HUDEP-2 (cell line): ENCODE measurements around the gene GM2A.
"Not testable (repeated sequence)": the region's sequence is repeated elsewhere in the genome, so short reads cannot be mapped to it uniquely, and the experiment has no call there.

Experiments
- DNase-seq, 76 experiments: peaks; one replicate each; lab custom pipeline; 2025; ENCODE audit not compliant: unreplicated experiment in 76 of 76; lab: John Stamatoyannopoulos, UW

The GM2A gene

DNA sequence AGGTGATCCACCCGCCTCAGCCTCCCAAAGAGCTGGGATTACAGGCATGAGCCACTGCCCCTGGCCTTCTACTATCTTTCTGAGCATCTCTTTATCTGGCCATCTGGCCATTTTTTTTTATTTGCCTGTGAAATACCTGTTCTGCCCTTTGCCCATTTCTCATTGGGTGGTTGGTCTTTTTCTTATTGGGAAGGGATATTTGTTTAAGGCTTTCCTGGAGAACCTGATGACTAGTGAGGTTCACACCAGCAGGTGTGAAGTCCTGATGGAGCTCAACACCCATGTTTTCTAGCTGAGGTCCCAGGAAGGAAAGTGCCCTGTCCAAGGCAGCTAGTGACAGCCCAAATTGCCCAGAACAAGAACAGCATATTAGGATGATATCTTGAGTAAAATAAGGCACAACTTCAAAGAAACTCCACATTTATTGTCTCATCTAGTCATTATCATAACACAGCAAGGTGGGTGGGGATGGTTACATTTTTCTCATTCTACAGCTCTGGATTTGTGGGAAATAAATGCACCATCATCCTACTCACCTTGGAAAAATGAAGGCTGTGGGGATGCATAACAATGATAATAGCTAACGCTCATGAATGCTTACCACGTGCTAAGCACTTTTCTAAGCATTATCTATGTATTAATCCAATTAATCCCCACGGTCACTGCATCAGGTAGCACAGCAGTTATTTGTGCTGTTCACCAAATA, 30.3 kb downstream of the GM2A start:
- DNase-seq, result no peak

DNA sequence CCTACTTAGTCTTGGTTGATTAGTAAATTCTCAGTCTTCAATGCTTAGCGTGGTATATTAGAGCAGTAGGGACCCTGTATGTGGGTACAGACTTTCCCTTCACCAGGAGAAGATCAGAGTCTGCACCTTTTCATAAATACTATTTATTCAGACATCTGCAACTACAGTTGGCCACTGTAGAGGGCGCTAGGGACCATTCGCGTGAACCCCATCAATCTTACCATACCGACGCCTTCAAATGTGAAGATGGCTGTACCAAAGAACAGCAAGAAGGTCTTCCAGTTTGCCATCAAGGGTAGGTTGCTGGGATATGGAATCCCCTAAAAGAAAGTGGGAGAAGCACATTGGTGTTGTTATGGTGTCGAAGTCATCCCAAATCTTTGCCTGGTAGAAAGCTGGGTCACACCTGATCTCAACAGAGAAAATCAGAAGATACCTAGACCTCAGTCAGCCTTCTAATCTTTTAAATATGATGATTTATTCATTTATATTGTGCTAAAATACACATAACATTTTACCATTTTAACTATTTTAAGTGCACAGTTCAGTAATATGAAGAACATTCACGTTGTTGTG, 31.5 kb downstream of the GM2A start:
- DNase-seq, result peak in 6 of 76 experiments; percentile 2 to 32 (median 10)

DNA sequence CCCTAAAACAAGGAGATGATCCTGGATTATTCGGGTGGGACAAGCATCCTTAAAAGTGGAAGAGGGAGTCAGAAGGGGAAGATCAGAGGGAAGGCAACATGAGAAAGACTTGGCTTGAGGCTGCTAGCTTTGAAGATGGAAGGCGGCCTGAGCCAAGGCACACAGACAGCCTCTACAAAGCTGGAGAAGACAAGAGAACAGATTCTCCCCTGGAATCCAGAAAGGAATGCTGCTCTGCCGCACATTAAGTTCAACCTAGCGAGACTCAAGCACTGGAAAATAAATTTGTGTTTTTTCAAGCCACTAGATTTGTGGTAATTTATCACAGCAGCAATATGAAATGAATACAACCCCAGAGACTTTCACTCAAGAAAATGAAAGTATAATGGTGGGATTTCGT, 32.7 kb downstream of the GM2A start:
- no peak for DNase-seq

DNA sequence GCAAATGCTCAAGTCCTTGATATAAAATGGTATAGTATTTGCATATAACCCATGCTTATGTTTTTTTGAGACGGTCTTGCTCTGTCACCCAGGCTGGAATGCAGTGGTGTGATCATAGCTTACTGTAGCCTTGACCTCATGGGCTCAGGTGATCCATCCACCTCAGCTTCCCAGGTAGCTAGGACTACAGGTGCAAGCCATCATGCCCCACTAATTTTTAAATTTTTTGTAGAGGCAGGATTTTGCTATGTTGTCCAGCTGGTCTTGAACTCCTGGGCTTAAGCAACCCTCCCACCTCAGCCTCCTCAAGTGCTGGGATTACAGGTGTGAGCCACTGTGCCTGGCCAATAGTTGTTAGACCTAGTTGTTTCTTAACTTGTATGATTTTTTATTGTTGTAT, 33.3 kb downstream of the GM2A start:
- no peak for DNase-seq

DNA sequence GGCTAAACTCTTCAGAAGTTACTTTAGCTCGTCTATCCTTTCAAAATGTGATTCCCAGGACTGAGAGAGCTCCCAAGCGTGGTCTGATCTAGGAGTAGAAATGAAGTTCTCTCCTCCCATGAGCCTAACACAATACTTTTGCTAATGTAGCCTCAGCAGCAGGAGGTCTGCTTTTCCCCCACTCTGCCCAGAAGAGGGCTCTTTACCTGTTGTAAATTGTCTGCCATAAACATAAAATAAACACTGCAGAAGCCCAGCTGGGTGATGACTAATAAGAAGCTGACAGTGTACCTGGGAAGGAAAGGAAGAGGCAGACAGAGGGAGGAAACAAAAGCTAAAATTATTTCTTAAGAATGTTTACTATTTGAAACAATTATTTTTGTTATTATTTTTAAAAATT, 35.2 kb downstream of the GM2A start:
- peak in 2 of 76 experiments; percentile 6 to 15 for DNase-seq

DNA sequence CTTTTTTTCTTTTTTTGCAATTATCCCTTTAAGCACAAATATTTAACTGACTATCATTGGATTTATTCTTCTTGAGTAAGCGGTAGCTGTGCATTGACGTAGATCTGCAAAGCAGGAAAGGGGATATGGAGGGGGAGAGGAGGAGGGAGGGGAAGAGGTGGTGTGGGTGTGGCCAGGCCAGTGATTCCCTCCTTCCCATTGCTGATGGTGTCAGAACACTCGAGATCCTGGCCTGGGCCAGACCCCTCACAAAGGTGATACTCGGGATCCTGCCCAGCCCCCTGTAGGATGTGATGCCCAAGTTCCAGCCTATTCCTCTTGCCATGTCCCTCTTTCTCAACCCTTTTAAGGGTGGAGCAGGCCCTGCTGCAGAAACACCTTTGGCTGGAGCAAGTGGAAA, 40.6 kb downstream of the GM2A start:
- DNase-seq, result no peak

DNA sequence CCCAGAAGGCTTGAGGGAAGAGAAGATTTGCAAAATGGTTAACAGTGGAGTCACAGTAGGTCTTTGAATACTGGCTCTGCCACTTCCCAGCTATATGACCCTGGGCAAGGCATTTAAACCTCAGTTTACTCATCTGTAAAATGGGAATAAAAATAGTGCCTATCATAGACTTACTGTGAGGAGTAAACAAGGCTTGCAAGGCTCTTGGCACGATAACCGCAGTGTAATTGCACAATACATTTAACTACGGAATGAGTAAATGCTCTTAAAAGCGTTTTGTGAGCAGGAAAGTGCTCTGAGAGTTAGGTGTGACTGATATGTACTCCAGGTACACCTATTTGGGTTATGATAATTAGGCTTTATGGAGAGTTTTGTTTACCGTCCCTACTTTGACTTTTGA, 42.2 kb downstream of the GM2A start:
- DNase-seq, result no peak

DNA sequence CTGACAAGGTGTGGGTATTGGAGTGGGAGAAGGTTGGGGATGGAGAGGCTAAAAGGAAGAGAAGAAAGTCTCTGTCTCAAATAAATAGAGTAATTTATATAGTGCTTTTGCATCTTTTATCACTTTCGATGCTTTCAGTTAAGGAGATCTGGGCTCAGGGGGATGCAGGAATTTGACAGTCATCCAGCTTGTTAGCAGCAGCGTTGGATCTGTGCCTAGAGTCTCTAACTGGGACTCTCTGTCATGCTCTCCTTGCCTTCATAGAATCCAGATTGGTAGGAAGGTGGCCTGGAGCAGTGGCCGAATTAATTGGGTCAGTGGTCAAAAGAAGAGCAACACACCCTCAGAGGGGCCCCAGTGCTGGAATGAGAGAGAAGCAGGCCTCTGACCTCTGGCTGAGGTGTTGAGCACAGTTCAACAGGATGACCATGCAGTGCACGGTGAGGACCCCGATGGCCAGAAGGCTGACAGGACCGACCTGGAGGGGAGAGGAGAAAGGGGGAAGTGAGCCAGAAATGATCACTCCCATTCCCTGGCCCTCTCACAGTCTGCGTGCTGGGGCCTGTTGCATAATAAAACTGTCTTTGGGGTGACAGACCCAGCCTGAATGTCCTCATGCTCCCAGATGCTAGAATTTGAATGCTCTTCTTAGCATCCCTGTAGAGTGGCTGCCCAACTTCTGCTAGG, 42.9 kb downstream of the GM2A start:
- DNase-seq, result no peak

DNA sequence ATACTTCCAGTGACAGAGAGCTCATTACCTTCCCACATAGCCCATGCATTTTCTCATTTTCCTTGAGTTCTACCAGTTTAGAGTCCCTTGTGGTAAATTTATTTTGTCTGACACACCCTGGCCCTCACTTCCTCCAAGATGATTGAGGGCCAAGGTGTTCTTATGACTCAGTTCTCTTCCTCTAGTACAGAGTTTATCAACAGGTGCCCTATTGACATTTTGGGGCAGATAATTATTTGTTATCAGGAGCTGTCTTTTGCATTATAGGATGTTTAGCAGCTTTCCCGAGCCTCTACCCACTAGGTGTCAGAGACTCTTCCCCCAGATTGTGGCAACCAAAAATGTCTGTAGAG, 43.5 kb downstream of the GM2A start:
- no peak for DNase-seq

DNA sequence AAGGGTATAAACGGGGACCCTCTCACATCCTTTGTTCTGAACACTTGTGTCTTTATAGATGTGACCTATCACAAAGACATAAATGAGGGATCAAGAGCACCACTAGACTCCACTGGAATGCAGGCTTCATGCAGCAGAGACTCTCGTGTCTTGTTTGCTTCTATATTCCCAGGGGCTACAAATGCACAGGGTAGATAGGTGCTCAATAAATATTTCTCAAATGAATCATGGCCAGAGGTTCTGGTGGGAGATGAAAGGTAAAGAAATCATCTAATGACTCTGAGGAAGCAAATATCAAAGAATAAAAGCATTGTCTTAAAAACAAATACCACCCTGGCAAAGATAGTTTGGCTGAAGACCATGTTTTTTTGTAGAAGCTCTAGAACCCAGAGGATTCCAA, 44.0 kb downstream of the GM2A start:
- DNase-seq, result no peak

DNA sequence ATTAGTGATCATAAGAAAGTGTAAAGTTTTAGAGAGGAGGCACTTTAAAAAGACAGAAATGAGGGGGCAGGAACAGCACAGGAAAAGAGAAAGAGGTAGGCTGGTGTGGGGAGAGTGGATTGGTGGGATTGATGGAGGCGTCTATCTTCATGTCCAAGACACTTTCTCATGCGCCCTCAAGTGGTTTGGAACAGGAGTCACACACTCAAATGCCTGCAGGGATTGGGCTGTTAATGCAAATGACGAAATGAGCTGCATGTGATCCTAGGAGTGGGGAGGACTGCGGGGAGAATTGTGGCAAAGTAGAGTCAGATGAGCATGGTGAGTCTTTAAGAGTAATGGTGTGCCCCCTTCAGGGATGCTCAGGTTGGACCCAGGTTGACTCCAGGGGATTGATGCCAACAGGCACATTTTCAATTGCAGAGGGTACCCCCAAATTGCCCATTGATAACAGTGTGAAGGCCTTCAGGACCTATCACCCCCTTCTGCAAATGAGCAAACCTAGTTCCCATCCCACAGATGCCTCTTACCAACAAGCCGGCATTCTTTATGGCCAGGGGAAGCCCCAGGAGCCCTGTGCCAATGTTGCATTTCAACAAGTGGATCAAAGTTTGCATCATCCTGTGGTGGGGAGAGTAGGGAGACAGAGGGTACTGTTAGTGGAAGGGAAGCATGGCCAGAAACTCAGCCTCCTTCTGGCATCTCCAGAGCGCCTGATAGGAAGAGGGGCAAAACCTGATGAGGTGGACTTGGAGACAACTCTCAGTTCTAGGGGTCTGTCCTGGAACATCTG, 45.3 kb downstream of the GM2A start:
- DNase-seq, result peak in 14 of 76 experiments; percentile 1 to 38 (median 12)

DNA sequence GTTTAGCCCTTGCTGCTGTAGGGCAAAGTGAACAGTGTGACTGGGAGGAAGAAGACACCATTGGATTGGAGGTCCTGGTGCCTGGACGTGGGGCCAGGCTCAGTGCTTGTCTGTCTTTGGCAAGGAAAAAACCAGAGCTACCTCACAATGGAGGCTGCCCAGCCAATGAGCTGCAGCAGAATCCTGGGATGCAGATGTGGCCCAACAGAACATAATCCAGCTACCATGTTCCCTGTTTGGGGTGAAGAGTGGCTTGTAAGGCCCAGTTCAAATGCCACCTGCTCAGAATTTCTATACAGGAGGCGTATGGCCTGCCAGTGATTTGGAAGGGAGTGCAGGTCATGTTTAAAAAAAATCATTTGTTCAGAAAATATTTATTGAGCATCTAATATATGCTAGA, 50.7 kb downstream of the GM2A start, which contains the start of gene SLC36A3:
SLC36A3 (minus strand) TSS at position 101 of the 400 bp plus-strand sequence. CDS start 412 bp downstream, outside the sequence.
- DNase-seq, result no peak

DNA sequence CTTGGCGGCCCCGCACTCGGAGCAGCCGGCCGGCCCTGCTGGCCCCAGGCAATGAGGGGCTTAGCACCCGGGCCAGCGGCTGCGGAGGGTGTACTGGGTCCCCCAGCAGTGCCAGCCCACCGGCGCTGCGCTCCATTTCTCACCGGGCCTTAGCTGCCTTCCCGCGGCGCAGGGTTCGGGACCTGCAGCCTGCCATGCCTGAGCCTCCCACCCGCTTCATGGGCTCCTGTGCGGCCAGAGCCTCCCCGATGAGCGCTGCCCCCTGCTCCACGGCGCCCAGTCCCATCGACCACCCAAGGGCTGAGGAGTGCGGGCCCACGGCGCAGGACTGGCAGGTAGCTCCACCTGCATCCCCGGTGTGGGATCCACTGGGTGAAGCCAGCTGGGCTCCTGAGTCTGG, 56.3 kb downstream of the GM2A start:
- DNase-seq, result not testable (repeated sequence)

DNA sequence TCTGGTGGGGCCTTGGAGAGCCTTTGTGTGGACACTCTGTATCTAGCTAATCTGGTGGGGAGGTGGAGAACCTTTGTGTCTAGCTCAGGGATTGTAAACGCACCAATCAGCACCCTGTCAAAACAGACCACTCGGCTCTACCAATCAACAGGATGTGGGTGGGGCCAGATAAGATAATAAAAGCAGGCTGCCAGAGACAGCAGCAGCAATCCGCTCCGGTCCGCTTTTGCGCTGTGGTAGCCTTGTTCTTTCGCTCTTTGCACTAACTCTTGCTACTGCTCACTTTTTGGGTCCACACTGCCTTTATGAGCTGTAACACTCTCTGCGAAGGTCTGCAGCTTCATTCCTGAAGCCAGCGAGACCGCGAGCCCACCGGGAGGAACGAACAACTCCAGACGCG, 56.8 kb downstream of the GM2A start:
- DNase-seq, result not testable (repeated sequence)

DNA sequence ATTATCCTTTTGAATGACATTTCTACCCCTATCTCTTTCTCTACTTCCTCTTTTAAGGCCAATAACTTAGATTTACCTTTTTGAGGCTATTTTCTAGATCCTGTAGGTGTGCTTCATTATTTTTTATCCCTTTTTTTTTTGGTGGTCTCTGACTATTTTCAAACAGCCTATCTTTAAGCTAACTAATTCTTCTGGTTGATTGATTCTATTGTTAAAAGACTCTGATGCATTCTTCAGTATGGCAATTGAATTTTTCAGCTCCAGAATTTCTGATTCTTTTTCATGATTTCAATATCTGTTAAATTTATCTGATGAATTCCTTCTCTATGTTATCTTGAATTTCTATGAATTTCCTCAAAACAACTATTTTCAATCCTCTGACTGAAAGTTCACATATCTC, 57.9 kb downstream of the GM2A start:
- no peak for DNase-seq

DNA sequence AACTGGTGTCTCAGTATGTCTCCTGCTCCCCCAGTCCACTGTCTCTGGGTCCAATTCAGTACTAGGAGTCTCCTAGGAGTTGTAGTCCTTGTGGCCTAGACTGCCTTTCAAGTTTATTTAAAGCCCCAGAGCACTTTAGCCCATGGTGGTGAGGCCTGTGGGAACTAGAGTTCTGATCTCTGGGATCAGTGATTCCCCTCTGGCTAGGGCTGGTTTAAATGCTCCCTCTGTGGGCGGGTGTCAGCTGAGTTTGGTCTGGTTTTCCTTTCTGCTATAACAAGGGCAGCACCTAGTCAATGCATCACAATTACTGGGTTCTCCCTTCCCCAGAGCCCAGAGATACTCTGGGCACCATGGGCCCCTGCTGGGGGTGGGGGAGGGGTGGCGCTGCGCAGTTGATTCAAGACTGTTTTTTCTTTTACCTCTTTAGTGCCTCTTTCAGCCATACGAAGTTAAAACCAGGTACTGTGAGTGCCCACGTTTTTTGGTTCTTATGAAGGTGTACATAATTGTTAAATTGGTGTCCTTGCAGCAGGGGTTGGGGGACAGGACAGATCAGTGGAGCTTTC, 59.9 kb downstream of the GM2A start:
- DNase-seq, result no peak

DNA sequence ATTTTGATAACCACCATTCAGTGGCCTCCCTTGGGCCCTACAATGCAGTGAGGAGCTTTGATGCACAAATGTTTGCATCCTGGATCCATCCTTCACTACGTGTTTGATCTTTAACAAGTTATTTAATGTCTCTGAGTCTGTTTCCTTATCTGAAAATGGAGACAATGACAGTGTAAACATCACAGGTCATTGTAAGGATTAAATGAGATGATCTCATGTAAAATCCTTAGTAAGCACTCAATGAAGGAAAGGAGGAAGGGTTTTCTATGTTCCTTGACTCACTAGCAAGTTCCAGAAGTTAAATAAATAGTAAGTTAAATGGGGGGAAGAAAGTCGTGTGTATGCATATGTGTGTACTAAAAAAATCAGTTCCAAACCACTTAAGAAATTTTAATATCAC, 60.4 kb downstream of the GM2A start:
- no peak for DNase-seq

DNA sequence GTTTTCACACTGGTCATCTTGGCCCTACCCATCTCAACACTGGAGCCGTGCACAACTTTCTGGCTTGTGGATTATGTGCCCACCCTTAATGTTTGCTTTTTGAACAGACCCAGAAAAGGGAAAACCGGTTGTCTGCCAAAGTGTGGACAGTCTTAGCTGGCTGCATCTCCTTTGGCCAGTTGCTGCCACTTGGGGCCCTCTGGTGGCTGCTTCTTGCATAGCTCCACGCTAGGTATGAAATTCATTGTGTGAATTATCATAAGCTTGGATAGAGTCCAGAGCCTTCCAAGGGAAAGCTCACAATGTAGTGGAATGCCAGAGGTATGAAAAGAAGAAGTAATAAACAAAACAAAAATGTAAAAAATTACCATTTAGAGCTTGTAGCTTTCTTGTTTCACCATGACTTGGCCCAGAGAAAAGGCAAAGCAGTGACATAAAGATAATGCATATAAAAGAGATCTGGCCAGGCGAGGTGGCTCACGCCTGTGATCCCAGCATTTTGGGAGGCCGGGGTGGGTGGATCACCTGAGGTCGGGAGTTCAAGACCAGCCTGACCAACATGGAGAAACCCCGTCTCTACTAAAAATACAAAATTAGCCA, 63.1 kb downstream of the GM2A start:
- DNase-seq, result peak in 63 of 76 experiments; percentile 4 to 73 (median 39)

DNA sequence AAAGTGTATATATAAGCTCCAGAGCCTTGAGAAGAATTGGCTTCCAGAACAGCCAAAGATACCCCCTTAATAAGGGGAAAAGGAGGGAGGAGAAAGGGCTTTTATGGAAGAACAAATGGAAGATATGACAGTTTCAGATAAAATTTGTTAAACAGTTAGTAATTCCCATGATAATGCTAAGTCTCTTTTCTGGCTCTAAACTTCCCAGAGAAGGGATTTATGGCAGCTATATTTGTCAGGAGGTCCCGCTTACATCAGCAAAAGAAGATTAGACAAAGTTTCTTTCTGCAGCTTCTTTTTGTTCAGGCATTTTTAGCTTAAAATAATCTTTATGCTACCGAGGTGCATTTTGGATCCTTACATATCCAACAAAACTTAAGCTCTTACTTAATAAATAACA, 64.9 kb downstream of the GM2A start:
- DNase-seq, result no peak
